Activated CD8-positive, alpha-beta memory T cell treated with anti-CD3 and anti-CD28 coated beads for 1 hour (primary cell): ENCODE data around the gene MRGPRG.

Experiments used
- DNase-seq, 2 donors: peaks; one replicate each; pipeline ENCODE4 v3.0.0-alpha.2; 2020; ENCODE audit warnings: low read depth in 1 of 2; ENCODE audit errors: extremely low read depth in 1 of 2

MRGPRG gene

GRCh38 chr11:3225826-3226750 lies 7.5 kb upstream of the MRGPRG start:
- DNase-seq = no peak

GRCh38 chr11:3225159-3225758 lies 6.6 kb upstream of the MRGPRG start:
- DNase-seq = no peak

GRCh38 chr11:3224401-3225057 lies 5.9 kb upstream of the MRGPRG start:
- DNase-seq = no peak

- no peak for DNase-seq
Observed at GRCh38 chr11:3223932-3224381, 5.3 kb upstream of the MRGPRG start.

GRCh38 chr11:3222941-3223915 lies 4.6 kb upstream of the MRGPRG start:
- no peak for DNase-seq

- DNase-seq = no peak
Observed at GRCh38 chr11:3222003-3222855, 3.6 kb upstream of the MRGPRG start.

- DNase-seq = no peak
Observed at GRCh38 chr11:3221408-3222002, 2.9 kb upstream of the MRGPRG start.

GRCh38 chr11:3220521-3221407 lies 2.2 kb upstream of the MRGPRG start:
- DNase-seq = no peak

GRCh38 chr11:3220101-3220500 lies 1.5 kb upstream of the MRGPRG start:
- DNase-seq = no peak

- no peak for DNase-seq
Observed at GRCh38 chr11:3219281-3219892, 774 bp upstream of the MRGPRG start.

- DNase-seq = no peak
Observed at GRCh38 chr11:3217818-3218482, 663 bp downstream of the MRGPRG start.

- DNase-seq = no peak
Observed at GRCh38 chr11:3216027-3216525, 2.5 kb downstream of the MRGPRG start.

- DNase-seq = no peak
Observed at GRCh38 chr11:3215346-3216026, 3.1 kb downstream of the MRGPRG start.

- no peak for DNase-seq
Observed at GRCh38 chr11:3214420-3214699, 4.3 kb downstream of the MRGPRG start.

- no peak for DNase-seq
Observed at GRCh38 chr11:3213659-3214419, 4.8 kb downstream of the MRGPRG start.

GRCh38 chr11:3208272-3208671 lies 10.3 kb downstream of the MRGPRG start:
- DNase-seq = no peak
